Measurements from ENCODE around the gene UTP4. TPM values are rescaled to one million over a fixed set of nuclear protein-coding genes. Genes with fewer than 3 reads are reported as not detected.

UTP4 gene
- total RNA-seq, 1 donor from 2014 or later: 48.0 TPM

DNA sequence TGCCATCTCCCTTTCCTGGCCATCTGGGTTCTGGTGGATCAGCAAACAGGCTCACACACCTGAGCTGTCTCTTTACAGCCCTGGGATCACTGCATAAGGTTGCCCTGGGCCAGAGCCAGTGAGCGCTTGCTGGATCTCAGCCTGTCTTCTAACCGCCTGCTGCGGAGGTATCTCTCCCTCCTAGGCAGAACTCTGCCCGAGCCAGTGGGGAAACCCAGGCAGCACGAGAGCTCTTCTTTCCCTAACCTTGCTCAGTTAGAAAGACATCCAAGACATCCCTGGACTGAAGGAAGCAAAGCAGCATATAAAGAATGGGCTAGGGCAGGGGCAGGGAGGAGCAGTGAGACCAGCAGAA, 20.6 kb upstream of the UTP4 start:
- DNase-seq (ENCODE audit: low spot score in 2 of 2, unreplicated experiment in 2 of 2): no peak
- H3K27ac Mint-ChIP-seq: no peak overlapping the region
- peaks cover 10% of the 10 kb centered on the region for H3K4me1 Mint-ChIP-seq
- H3K9me3 Mint-ChIP-seq: no peaks in the 10 kb centered on the region
- TF ChIP-seq, protein P1, sequence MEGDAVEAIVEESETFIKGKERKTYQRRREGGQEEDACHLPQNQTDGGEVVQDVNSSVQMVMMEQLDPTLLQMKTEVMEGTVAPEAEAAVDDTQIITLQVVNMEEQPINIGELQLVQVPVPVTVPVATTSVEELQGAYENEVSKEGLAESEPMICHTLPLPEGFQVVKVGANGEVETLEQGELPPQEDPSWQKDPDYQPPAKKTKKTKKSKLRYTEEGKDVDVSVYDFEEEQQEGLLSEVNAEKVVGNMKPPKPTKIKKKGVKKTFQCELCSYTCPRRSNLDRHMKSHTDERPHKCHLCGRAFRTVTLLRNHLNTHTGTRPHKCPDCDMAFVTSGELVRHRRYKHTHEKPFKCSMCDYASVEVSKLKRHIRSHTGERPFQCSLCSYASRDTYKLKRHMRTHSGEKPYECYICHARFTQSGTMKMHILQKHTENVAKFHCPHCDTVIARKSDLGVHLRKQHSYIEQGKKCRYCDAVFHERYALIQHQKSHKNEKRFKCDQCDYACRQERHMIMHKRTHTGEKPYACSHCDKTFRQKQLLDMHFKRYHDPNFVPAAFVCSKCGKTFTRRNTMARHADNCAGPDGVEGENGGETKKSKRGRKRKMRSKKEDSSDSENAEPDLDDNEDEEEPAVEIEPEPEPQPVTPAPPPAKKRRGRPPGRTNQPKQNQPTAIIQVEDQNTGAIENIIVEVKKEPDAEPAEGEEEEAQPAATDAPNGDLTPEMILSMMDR (IDR thresholded peaks at IDR 0.05; ENCODE audit: unreplicated experiment): no peak
- peaks cover 17% of the 10 kb centered on the region for H3K36me3 Mint-ChIP-seq
- H3K4me3 Mint-ChIP-seq: no peak overlapping the region
- peaks cover 29% of the 10 kb centered on the region for H3K27me3 Mint-ChIP-seq (ENCODE audit: low read depth)

DNA sequence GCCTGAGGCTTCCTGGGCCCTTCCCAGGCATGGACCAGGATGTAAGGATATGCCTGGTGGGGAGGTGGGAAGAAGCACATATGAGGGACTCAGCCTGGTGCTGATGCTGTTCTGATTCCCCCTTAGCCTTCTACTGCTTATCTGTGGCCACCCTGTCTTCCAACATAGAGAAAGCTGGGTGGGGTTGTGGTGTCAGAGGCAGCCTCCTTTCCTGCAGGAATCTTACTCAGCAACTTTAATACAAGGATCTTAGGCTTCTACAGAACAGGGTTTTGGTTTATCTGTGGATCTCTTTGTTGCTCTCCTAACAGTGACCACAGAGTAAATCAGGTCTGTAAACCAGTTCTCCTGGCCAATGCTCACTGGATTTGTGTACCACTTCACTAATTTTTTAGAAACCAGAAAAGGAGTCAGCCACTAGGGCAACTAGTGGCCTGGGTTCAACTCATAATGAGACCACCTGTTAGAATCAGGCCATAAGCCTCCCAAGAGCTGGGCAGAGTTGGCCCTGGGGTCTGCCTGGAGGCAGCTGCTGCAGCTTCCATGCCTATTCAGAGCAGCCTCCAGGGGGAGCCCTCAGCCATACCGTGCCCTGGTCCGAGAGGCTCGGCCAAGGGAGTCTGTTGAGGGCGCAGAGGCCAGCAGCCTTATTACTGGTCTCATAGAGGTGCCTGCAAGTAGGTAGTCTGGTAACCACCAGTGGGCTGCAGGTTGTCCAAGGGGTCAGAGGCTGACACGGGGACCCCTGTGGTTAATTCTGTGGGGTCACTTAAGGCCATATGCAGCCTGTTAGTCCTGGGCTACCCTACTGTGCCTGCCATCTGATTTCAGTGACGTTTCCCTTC, 19.9 kb upstream of the UTP4 start:
- Mint-ChIP-seq H3K27me3 (ENCODE audit: low read depth) (peaks cover 23% of the 10 kb centered on the region), H3K4me3 (no peak overlapping the region), H3K27ac (no peak overlapping the region), H3K4me1 (peaks cover 5% of the 10 kb centered on the region), H3K9me3 (no peaks in the 10 kb centered on the region), H3K36me3 (peaks cover 17% of the 10 kb centered on the region)
- TF ChIP-seq, protein P1 (IDR thresholded peaks at IDR 0.05; ENCODE audit: unreplicated experiment): peak; percentile 33
- peak in 1 of 2 experiments; percentile 52 for DNase-seq (ENCODE audit: low spot score in 2 of 2, unreplicated experiment in 2 of 2)

DNA sequence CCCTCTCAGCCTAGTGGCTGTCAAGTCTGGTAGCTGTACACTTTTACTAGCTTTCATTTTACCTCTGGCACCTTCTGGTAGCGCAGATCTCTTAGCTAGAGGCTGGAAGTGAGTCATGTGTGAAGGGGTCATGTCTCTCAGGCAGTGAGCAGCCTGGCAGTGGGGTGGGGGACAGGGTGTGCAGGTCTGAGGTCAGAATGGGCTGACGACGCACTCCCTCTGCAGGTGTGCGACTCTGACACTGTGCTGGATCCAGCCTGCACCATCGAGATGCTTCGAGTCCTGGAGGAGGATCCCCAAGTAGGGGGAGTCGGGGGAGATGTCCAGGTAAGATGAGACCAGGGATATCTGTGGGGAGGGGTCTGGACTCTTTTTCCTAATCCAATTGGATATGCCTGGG, 19.2 kb upstream of the UTP4 start:
- Mint-ChIP-seq H3K4me1 (peaks cover under 1% of the 10 kb centered on the region), H3K36me3 (peaks cover 24% of the 10 kb centered on the region), H3K9me3 (no peaks in the 10 kb centered on the region), H3K27ac (no peak overlapping the region), H3K4me3 (no peak overlapping the region), H3K27me3 (ENCODE audit: low read depth) (peaks cover 16% of the 10 kb centered on the region)
- TF ChIP-seq, protein P1 (IDR thresholded peaks at IDR 0.05; ENCODE audit: unreplicated experiment): no peak
- no peak for DNase-seq (ENCODE audit: low spot score in 2 of 2, unreplicated experiment in 2 of 2)

DNA sequence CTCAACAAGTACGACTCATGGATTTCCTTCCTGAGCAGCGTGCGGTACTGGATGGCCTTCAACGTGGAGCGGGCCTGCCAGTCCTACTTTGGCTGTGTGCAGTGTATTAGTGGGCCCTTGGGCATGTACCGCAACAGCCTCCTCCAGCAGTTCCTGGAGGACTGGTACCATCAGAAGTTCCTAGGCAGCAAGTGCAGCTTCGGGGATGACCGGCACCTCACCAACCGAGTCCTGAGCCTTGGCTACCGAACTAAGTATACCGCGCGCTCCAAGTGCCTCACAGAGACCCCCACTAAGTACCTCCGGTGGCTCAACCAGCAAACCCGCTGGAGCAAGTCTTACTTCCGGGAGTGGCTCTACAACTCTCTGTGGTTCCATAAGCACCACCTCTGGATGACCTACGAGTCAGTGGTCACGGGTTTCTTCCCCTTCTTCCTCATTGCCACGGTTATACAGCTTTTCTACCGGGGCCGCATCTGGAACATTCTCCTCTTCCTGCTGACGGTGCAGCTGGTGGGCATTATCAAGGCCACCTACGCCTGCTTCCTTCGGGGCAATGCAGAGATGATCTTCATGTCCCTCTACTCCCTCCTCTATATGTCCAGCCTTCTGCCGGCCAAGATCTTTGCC, 18.0 kb upstream of the UTP4 start:
- TF ChIP-seq, protein P1 (IDR thresholded peaks at IDR 0.05; ENCODE audit: unreplicated experiment): no peak
- Mint-ChIP-seq H3K4me3 (no peak overlapping the region), H3K27me3 (ENCODE audit: low read depth) (peaks cover 4% of the 10 kb centered on the region), H3K36me3 (peaks cover 25% of the 10 kb centered on the region), H3K27ac (no peak overlapping the region), H3K9me3 (no peaks in the 10 kb centered on the region), H3K4me1 (no peaks in the 10 kb centered on the region)
- DNase-seq (ENCODE audit: low spot score in 2 of 2, unreplicated experiment in 2 of 2): no peak

DNA sequence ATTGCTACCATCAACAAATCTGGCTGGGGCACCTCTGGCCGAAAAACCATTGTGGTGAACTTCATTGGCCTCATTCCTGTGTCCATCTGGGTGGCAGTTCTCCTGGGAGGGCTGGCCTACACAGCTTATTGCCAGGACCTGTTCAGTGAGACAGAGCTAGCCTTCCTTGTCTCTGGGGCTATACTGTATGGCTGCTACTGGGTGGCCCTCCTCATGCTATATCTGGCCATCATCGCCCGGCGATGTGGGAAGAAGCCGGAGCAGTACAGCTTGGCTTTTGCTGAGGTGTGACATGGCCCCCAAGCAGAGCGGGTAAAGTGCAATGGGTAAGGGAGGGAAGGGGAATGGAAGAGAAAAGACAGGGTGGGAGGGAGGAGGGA, 17.5 kb upstream of the UTP4 start:
- no peaks in the 10 kb centered on the region for H3K9me3 Mint-ChIP-seq
- no peak overlapping the region for H3K4me3 Mint-ChIP-seq
- no peaks in the 10 kb centered on the region for H3K27me3 Mint-ChIP-seq (ENCODE audit: low read depth)
- TF ChIP-seq, protein P1 (IDR thresholded peaks at IDR 0.05; ENCODE audit: unreplicated experiment): no peak
- no peak overlapping the region for H3K27ac Mint-ChIP-seq
- no peak for DNase-seq (ENCODE audit: low spot score in 2 of 2, unreplicated experiment in 2 of 2)
- H3K4me1 Mint-ChIP-seq: no peaks in the 10 kb centered on the region
- peaks cover 23% of the 10 kb centered on the region for H3K36me3 Mint-ChIP-seq

Measured in mesothelial cell of epicardium (in vitro differentiated cells).